Measurements from ENCODE around the gene EPHX1.
"Not testable (repeated sequence)": the region's sequence is repeated elsewhere in the genome, so short reads cannot be mapped to it uniquely, and the experiment has no call there.

EPHX1 gene

DNA sequence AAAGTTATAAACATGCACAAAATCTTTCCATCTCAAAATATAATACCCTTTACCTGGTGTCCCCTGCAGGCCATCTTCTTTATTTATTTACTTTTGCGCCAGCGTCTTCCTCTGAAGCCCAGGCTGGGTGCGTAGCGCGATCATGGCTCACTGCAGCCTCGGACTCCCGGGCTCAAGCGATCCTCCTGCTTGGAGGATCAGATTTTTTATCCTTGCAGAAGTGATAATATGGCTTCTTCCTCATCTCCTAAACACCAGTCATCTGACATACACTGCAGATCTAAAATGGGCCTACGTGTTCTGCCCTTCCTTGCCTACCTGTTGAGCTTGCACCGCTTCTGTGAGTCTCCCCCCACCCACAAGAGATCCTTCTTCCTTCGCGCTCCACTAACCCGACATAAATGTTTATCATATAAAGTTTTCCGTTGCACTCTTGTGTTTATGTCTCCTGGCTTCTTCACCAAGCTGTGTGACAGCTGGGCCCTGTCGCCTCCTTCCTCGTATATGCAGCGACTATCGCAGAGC is 32.8 kb upstream of the EPHX1 start:
- DNase-seq (ENCODE audit: low read depth in 1 of 2, low spot score in 1 of 2) = no peak

DNA sequence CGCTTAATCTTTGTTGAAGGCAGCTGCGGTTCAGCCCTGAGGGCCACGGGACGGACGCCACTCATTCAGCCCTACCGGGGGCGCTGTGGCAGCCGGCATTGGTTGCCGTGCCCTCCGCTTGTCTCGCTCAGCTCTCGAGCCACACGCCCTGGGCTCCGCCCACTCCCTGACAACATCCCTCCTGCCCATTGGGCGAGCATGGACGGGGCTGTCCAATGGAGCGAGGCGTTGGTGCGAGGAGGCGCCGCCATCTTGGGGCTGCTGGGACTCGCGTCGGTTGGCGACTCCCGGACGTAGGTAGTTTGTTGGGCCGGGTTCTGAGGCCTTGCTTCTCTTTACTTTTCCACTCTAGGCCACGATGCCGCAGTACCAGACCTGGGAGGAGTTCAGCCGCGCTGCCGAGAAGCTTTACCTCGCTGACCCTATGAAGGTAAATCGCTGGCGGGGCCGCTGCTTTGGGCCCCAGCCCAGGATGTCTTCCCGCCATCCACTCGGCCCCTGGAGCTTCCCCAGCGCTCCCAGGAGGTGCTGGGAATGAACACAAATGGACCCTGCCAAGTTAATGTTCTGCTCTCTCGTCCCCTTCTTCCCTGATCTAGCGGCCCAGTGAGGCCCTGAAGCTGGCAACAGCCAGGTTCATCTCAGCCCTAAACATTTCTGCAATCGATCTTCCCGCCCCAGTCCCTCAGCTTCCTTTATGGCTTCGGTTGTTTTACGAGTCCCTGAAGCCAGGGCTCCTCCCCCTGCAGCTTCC is 32.2 kb upstream of the EPHX1 start, which contains the start of gene SRP9:
TSS of gene SRP9 (plus strand) at position 244 of the 754 bp plus-strand sequence. CDS start at position 359, 115 bp downstream.
- peak; percentile 95 to 98 for DNase-seq (ENCODE audit: low read depth in 1 of 2, low spot score in 1 of 2)

DNA sequence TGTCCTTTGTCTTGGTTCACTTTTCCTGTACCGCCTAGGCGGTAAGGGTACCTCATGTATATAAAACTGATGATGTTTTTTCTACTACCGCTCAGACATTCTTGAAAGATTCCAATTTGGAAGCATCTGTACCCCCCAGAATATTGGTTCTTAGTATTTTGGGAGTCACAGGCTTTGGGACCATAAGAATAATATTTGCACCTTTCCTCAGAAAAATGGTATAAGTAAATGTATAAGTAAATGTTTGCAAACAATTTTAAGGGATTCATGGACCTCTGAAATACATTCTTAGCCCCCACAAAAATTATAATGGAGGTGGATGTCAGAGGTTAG is 31.6 kb upstream of the EPHX1 start:
- no peak for DNase-seq (ENCODE audit: low read depth in 1 of 2, low spot score in 1 of 2)

DNA sequence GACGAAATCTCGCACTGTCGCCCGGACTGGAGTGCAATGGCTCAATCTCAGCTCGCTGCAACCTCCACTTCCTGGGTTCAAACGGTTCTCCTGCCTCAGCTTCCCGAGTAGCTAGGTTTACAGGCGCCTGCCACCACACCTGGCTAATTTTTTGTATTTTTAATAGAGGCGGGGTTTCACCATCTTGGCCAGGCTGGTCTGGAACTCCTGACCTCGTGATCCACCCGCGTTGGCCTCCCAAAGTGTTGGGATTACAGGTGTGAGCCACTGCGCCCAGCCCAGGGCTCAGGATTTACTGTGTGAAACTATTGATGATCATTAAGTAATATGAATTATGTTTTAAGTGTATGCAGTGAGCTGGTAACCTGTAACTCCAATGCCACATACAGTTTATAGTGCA is 30.8 kb upstream of the EPHX1 start:
- not testable (repeated sequence) for DNase-seq (ENCODE audit: low read depth in 1 of 2, low spot score in 1 of 2)

DNA sequence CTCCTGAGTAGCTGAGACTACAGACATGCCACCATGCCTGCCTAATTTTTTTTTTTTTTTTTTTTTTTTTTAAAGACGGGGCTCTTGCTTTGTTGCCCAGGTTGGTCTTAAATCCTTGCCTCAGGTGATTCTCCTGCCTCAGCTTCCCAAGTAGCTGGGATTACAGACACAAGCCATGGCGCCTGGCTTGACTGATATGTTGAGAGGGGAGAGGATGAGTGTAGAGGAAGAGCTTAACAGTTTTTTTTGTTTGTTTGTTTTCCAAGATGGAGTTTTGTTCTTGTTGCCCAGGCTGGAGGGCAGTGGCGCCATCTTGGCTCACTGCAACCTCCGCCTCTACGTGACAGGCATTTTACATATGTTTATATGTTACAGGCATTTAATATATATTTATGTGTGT is 29.8 kb upstream of the EPHX1 start:
- DNase-seq (ENCODE audit: low read depth in 1 of 2, low spot score in 1 of 2) = no peak

DNA sequence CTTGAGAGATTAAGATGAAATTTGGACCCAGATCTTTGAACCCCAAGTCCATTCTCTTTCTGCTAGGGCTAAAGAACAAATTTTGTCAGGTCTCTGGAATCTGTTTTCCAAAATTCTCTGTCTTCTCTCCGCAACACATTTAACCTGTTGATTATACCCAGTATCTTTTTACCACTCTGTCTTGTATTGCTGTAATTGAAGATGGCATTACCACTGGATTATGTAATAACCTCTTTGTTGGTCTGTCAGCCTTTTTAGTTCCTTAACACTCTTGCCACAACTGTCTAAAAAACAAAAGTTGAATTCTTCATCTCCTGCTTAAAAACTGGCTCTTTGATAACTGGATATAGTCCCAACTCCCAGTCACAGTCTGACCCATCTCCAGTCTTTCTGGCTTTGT is 29.3 kb upstream of the EPHX1 start:
- DNase-seq (ENCODE audit: low read depth in 1 of 2, low spot score in 1 of 2) = no peak

DNA sequence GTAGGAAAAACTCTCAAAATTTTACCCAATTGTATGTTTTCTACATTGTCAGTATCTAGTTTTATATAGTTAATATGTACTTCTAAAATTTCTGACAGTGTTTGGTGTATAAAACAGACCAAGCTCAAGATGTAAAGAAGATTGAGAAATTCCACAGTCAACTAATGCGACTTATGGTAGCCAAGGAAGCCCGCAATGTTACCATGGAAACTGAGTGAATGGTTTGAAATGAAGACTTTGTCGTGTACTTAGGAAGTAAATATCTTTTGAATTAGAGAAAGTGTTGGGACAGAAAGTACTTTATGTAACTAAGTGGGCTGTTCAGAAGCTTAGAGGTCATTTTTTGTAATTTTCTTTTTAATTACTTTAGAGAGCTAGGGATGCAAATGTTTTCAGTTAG is 20.8 kb upstream of the EPHX1 start:
- not testable (repeated sequence) for DNase-seq (ENCODE audit: low read depth in 1 of 2, low spot score in 1 of 2)

DNA sequence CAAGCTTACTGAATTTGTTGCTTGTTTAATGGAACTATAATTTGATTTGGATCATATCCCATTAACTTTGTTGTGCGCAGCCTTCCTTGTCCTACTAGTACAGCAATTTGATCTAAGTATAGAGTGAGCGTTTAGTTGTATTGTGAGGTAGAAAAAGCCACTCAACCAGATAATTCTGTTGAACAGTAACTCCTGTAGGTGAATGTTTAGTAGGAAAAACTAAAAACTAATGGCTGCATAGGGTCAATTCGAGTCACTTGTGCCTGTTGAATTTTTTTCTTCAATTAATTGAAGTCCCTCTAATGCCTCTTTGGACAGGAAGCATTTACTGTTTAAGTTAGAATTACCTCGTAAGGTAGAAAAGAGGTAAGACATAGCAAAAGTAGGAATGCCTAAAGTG is 15.0 kb upstream of the EPHX1 start:
- DNase-seq (ENCODE audit: low read depth in 1 of 2, low spot score in 1 of 2) = no peak

DNA sequence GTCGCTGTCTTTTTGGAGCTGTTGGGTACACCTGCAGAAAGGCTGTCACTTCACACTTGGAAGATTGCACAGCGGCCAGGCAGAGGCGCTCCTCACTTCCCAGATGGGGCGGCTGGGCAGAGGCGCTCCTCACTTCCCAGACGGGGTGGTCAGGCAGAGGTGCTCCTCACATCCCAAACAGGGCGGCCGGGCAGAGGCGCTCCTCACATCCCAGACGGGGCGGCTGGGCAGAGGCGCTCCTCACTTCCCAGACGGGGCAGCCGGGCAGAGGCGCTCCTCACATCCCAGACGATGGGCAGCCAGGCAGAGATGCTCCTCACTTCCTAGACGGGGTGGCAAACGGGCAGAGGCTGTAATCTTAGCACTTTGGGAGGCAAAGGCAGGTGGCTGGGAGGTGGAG is 13.8 kb upstream of the EPHX1 start:
- DNase-seq (ENCODE audit: low read depth in 1 of 2, low spot score in 1 of 2) = not testable (repeated sequence)

DNA sequence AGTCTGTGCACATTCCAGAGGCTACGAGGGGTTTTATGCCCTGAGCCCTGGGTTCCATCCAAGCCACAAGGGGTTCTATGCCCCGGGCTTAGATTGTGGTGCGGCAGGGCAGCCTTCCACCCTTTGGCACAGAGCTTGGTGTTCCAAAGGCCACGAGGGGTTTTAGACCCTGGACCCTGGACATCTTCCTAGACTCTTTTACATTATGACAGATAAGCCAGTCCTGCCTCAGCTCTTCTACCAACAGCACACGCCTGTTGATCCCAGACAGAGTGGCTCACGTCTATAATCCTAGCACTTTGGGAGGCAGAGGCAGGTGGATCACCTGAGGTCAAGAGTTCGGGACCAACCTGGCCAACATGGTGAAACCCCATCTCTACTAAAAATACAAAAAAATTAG is 8.8 kb upstream of the EPHX1 start:
- not testable (repeated sequence) for DNase-seq (ENCODE audit: low read depth in 1 of 2, low spot score in 1 of 2)

DNA sequence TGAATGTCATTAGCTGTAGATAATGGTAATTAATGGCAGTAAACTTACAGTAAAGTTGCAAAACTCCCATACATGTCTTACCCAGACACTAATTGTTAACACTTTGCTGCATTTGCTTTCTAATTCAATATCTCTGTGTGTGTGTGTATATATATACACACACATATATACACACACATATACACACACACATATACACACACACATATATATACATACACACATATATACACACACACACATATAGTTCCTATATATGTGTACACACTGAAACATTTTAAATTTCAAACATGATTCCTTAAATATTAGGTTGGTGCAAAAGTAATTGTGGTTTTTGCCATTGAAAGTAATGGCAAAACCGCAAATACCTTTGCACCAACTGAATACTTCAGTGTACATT is 3.7 kb upstream of the EPHX1 start:
- no peak for DNase-seq (ENCODE audit: low read depth in 1 of 2, low spot score in 1 of 2)

DNA sequence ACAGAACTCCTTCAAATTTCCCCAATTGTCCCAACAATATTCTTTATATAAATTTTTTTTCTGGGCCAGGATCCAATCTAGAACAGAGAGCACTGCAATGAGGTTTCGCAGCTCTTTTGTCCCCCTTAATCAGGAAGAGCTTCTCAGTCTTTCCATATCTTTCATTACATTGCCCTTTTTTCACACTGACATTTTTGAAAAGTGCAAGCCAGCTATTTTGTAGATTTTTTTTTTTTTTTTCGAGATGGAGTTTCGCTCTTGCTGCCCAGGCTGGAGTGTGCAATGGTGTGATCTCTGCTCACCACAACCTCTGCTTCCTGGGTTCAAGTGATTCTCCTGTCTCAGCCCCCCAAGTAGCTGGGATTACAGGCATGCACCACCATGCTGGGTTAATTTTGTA is 3.2 kb upstream of the EPHX1 start:
- not testable (repeated sequence) for DNase-seq (ENCODE audit: low read depth in 1 of 2, low spot score in 1 of 2)

DNA sequence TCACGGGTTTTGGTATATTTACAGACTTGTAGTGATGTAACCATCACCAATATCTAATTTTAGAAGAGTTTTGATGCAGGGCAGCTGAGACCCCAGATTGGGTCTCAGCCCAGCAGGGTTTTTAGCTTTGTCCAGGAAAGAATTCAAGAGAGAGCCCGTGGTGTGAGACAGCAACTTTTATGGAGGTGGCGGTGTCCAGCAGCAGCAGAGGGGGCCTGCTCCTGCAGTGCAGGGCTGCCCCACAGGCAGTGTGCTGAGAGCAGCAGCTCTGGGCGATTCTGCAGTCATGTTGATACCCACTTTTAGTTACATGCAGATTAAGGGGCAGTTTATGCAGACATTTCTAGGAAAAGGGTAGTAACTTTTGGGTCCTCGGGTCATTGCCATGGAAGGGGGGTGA is 1.8 kb upstream of the EPHX1 start:
- no peak for DNase-seq (ENCODE audit: low read depth in 1 of 2, low spot score in 1 of 2)

DNA sequence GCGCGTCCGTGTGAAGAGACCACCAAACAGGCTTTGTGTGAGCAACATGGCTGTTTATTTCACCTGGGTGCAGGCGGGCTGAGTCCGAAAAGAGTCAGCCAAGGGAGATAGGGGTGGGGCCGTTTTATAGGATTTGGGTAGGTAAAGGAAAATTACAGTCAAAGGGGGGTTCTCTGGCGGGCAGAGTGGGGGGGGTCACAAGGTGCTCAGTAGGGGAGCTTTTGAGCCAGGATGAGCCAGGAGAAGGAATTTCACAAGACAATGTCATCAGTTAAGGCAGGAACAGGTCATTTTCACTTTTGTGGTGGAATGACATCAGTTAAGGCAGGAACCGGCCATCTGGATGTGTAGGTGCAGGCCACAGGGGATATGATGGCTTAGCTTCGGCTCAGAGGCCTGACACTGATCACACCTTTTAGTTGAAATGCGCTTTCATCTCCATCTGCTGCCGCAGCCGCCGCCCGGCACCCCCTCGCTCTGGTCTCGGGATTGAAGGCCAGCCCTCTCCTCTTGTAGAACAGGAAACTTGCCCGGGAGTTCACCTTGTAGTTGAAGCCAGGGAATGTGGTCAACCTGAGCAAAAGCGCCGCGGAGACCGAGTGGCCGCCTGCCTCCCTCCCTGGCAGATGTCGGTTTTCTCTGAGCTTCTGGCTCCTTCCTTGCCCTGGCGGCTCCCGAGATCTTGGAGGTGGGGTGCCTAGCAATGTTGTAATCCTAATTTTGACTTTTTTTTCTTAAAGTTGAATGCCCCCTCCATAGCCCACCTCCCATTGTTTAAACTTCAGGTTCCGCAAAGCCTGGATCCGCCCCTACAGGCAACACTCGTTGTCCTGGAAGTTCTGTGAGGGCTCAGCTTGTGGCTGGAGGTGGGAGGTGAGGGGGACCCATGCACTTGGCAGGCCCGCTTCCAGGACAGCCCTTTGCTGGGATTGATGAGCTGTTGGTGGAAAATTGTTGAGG is 935 bp downstream of the EPHX1 start:
- not testable (repeated sequence) for DNase-seq (ENCODE audit: low read depth in 1 of 2, low spot score in 1 of 2)

DNA sequence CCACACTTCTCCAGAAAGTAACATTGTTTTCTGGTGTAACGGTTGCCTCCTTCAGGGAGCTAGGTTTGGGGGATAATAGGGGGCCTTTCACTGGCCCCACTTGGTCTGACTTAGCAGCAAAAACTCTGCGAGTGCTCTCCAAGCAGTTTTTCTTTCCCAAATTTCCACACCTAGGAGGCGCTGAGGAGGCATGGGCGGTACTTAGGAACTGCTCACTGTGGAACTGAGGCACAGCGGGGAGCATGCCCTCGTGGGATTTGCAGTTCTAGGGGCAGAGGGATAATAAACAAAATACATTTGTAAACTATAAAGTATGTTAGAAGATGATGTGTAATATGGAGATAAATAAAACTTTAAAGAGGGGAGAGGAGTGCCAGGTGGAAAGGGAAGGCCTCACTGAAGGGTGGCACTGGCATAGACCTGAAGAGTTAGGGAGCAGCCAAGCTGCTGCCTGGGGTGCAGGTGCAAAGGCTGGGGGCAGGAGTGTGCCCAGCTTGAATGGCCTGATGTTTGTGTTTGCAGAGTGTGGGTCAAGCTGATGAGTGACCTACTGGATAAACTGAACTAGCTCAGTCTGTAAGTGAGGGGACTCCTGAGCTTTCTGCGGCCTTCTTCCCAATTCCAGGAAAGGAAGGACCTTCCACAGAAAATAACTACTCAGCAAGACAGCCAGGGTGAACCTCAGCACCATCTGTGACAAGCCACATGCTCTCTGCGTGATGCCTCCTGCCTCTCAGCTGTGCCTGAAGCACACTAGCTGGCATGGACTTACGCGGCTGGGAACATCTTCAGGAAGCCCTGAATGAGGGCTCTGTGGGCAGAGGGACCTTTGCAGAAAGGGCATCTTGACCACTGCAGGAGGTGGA is 1.9 kb downstream of the EPHX1 start:
- DNase-seq (ENCODE audit: low read depth in 1 of 2, low spot score in 1 of 2) = no peak

DNA sequence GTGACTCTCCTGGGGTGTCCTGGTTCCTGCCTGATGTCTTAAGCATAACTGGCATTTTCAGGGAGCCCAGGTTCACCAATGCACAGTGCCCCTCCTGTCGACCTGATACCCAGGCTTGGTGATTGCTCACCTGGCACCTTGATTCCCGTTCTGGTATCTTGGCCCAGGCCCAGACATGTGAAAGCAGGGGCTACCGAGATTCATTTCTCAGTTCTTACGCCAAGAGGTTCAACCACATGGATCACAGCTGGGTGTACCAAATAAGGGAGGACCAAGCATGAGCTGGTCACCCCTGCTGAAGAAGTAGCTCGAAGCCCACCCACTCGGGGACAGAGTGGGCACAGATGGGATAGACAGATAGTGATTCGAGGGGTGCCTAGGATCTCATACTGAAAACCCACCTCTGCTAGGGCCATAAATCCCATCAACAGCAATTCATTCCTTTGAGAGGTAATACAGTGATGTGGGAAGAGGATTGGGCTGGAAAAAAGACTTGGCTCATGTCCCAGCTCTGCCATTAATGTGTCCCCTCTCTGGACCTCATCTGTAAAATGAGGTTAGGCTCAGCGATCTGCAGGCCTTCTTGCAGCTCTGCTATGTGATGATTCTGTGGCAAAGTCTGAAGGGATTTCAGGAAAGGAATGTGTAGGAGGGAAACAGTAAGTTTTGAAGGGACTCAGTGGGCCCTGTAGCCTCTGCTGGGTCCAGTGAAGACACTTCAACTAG is 2.7 kb downstream of the EPHX1 start:
- DNase-seq (ENCODE audit: low read depth in 1 of 2, low spot score in 1 of 2) = no peak

DNA sequence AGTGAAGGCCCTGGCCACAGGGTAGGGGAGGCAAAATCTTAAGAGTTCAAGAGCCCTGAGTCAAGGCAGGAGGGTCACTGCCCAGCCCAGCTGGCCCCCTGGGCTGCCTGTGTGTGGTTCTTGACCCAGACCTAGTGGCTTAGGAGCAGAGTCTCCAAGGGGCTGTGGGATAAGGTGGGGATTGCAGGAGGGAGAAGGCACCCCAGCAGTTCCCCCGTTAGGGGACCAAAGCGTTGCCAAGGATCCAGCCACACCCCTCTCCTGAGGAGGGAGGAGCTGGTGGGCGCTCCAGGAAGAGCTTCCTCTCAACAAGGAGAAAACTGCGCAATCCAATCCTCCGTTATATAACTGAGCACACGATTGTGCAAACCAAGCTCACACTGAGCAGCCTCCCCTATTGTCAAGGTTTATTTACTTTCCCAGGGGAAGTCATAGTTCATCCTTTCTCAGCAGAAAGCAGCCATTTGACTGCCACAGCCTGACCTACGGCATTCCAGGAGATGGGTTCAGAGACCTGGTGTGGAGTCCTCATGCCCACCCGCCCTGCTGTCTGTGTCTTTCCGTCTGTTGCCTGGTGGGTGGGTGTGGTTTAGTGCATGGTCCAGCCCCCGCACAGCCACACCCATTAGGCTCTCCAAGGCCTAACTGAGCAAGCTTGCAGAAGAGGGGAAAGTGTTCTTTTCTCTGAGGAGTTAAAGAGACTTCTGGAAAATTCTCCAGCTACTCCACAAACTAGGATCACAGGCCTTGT is 3.5 kb downstream of the EPHX1 start:
- no peak for DNase-seq (ENCODE audit: low read depth in 1 of 2, low spot score in 1 of 2)

DNA sequence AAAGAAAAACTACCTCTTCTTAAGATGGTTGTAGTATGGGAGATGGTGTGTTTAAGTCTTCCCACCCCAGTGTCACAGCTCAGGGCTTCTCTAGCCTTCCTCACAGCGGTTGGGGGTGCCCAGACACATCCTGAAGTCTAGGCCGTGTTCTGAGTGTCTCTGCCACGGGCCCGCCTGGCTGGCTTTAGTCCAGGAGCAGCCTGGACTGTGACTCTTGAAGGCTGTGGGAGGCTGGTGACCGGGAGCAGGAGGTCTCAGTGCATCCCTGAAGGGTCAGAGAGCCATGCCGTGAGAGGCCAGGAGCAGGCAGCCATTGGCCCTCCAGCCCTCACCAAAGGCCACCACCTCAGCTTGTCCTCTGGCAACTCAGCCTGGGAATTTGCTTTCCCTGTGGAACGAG is 4.5 kb downstream of the EPHX1 start:
- DNase-seq (ENCODE audit: low read depth in 1 of 2, low spot score in 1 of 2) = no peak

DNA sequence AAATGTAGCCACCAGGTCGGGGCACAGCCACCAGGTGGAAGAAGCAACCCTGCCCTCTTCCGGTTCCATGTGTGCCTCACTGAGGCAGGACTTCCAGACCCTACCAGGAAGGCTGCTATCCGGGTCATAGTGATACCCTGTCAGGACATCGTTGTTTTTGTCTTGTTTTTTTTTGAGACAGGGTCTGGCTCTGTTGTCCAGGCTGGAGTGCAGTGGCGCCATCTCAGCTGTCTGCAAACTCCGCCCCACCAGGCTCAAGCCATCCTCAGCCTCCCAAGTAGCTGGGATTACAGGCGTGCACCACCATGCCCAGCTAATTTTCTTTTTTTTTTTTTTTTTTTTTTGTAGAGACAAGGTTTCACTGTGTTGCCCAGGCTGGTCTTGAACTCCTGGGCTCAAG is 5.2 kb downstream of the EPHX1 start:
- not testable (repeated sequence) for DNase-seq (ENCODE audit: low read depth in 1 of 2, low spot score in 1 of 2)

Measured in stimulated activated CD4-positive, alpha-beta T cell treated with anti-CD3 and anti-CD28 coated beads, Interleukin-15, amount 100 ng/mL, for 1 hour (primary cell).